ENCODE measurements around the gene PTAFR. TPM values are rescaled to one million over a fixed set of nuclear protein-coding genes. Genes with fewer than 3 reads are reported as not detected.

The PTAFR gene
- 5.1 and 12.1 TPM in 2 replicates for total RNA-seq

GRCh38 chr1:28176492-28177470 is at the start of gene PTAFR:
Gene PTAFR, minus strand, starts transcription at chr1:28176690. Its CDS starts 25,669 bp downstream, at chr1:28151021.

Other genes with a start within 250 kb of the PTAFR start
- 4.3 and 5.8 TPM in 2 replicates for gene SMPDL3B, start 241.7 kb downstream of the PTAFR start, total RNA-seq
- gene XKR8, start 216.7 kb downstream of the PTAFR start, total RNA-seq: 3.2 and 3.4 TPM in 2 replicates
- gene EYA3, start 88.1 kb downstream of the PTAFR start, total RNA-seq: 8.2 and 13.6 TPM in 2 replicates
- 45.5 and 53.0 TPM in 2 replicates for gene DNAJC8, start 56.3 kb upstream of the PTAFR start, total RNA-seq
- gene ATP5IF1, start 59.4 kb upstream of the PTAFR start, total RNA-seq: 211 and 237 TPM in 2 replicates
- 55.4 and 76.2 TPM in 2 replicates for gene SESN2, start 82.8 kb upstream of the PTAFR start, total RNA-seq
- 30.5 and 51.3 TPM in 2 replicates for gene MED18, start 152.3 kb upstream of the PTAFR start, total RNA-seq
- 10.6 and 16.9 TPM in 2 replicates for gene PHACTR4, start 193.1 kb upstream of the PTAFR start, total RNA-seq